Stimulated activated memory B cell treated with anti-CD40 and anti-IgM and Interleukin-4, amounts not matched to agents 10 μg/mL and 1 μg/mL and 100 μg/mL, for 72 hours (primary cell): ENCODE data around the gene NOTUM.
"Not testable (repeated sequence)": the region's sequence is repeated elsewhere in the genome, so short reads cannot be mapped to it uniquely, and the experiment has no call there.

Experiments
- ATAC-seq: fragments of 150-1000 bp; cut with Tn5 transposase; 2 replicates; pipeline ENCODE4 v1.10.0; 2021
- H3K27ac Mint-ChIP-seq: one replicate; pipeline ENCODE4 v1.8.0; 2022; ENCODE audit warnings: mild to moderate bottlenecking, mixed read lengths
- H3K27me3 Mint-ChIP-seq: one replicate; pipeline ENCODE4 v1.8.0; 2022; ENCODE audit warnings: mixed read lengths
- H3K36me3 Mint-ChIP-seq: one replicate; pipeline ENCODE4 v1.8.0; 2022; ENCODE audit warnings: mixed read lengths
- H3K4me1 Mint-ChIP-seq: one replicate; pipeline ENCODE4 v1.8.0; 2022; ENCODE audit warnings: mixed read lengths
- H3K4me3 Mint-ChIP-seq: one replicate; pipeline ENCODE4 v1.8.0; 2022; ENCODE audit warnings: mild to moderate bottlenecking, moderate library complexity, mixed read lengths
- H3K9me3 Mint-ChIP-seq: one replicate; pipeline ENCODE4 v1.8.0; 2022; ENCODE audit warnings: mixed read lengths

NOTUM gene

GRCh38 chr17:81920612-81921536, 40.1 kb downstream of the NOTUM start:
- no peak for ATAC-seq
- H3K4me3 Mint-ChIP-seq: no peak overlapping the region
- H3K36me3 Mint-ChIP-seq: peaks cover 23% of the 10 kb centered on the region
- H3K4me1 Mint-ChIP-seq: peaks cover 55% of the 10 kb centered on the region
- H3K27ac Mint-ChIP-seq: no peak overlapping the region
- H3K27me3 Mint-ChIP-seq: no peaks in the 10 kb centered on the region
- H3K9me3 Mint-ChIP-seq: no peaks in the 10 kb centered on the region

DNA sequence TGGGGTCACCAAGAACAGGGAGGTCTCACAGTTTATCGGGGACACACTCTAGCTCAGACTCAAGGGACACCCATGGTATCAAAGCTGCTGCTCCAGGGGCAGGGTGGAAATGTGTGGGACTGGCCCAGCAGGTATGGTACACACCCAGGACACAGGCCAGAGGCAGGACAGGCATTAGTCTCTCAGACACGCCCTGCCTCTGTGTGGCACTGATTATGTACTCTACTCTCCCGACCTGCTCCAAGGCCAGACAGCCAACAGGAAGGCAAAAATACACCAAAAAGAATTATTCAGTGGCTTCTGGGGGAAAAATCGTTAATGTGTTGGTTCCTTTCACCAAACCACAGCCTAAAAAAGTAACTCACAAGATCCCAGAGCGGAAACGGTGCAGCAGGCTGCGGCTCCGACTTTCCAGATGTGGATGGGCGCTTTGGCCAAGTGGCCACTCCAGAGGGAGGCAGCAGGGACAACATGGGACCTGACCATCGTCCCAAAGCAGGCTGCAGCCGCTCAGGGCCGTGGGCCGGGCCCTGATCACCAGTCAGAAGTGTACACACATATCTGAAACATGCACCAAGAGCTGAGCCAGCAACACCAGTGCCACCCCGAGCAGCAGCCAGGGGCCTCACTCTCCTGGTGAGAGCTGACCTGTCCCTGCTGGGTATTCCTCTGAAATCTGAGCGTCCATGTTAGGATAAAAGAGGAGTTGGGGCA, 42.0 kb downstream of the NOTUM start:
- H3K36me3 Mint-ChIP-seq: peaks cover 36% of the 10 kb centered on the region
- H3K4me3 Mint-ChIP-seq: no peak overlapping the region
- H3K27ac Mint-ChIP-seq: peak overlapping the region; percentile 79
- no peak for ATAC-seq
- no peaks in the 10 kb centered on the region for H3K9me3 Mint-ChIP-seq
- H3K27me3 Mint-ChIP-seq: no peaks in the 10 kb centered on the region
- peaks cover 54% of the 10 kb centered on the region for H3K4me1 Mint-ChIP-seq

GRCh38 chr17:81918333-81918669, 42.7 kb downstream of the NOTUM start:
- Mint-ChIP-seq H3K4me1 (peaks cover 49% of the 10 kb centered on the region), H3K27ac (peak overlapping the region; percentile 79), H3K4me3 (peak overlapping the region; percentile 86), H3K36me3 (peaks cover 41% of the 10 kb centered on the region)
- not testable (repeated sequence) for H3K9me3 Mint-ChIP-seq, H3K27me3 Mint-ChIP-seq
- peak; percentile 39 for ATAC-seq

DNA sequence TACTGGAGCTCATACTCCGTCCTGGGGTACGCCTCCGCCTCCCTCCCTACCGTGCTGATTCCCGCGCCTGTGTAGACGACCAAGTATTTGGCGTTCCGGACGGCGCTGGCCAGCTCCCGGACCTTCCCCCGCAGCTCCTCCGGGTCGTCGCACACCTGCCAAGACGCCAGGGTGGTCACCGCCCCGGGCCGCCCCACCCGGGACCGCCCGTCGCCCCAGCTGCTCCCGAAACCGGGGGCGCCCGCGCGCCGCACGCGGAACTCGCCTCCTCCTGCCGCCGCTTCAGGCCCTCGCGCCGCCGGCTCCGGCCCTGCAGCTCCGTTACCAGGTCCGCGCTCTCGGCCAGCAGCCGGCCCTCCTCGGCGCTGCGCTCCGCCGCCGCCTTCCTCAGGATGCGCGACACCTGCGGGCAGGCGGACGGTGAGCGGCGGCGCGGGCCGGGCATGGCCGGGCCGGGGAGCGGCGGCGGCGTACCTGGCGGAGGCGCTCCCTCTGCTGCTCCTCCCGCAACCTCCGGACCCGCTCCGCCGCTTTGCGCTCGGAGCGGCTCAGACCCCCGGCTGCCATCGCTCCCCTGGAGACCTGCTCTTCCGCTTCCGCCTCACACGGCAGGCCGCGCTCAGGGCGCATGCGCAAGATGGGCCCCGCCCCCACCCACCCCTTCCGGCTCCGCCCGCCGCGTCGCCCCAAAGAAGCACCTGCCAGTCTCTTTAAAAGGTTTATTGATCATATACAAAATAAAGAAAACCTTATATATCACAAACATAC, 43.2 kb downstream of the NOTUM start, which contains the start of gene SIRT7:
Gene SIRT7, minus strand, starts transcription at position 612 of the 768 bp plus-strand sequence. Its CDS starts 45 bp downstream, at position 567.
- peak; percentile 88 for ATAC-seq
- Mint-ChIP-seq H3K27me3 (no peaks in the 10 kb centered on the region), H3K36me3 (peaks cover 42% of the 10 kb centered on the region), H3K4me3 (peak within 1 kb of the TSS; percentile 86), H3K27ac (peak within 1 kb of the TSS; percentile 79), H3K4me1 (peaks cover 44% of the 10 kb centered on the region), H3K9me3 (no peaks in the 10 kb centered on the region)

GRCh38 chr17:81916234-81917001, 44.6 kb downstream of the NOTUM start:
- H3K4me1 Mint-ChIP-seq: peaks cover 49% of the 10 kb centered on the region
- H3K9me3 Mint-ChIP-seq: no peaks in the 10 kb centered on the region
- peaks cover 45% of the 10 kb centered on the region for H3K36me3 Mint-ChIP-seq
- ATAC-seq: no peak
- H3K27ac Mint-ChIP-seq: peak overlapping the region; percentile 79
- no peaks in the 10 kb centered on the region for H3K27me3 Mint-ChIP-seq
- H3K4me3 Mint-ChIP-seq: peak overlapping the region; percentile 86

GRCh38 chr17:81915331-81915730, 45.7 kb downstream of the NOTUM start:
- Mint-ChIP-seq H3K36me3 (peaks cover 45% of the 10 kb centered on the region), H3K4me3 (no peak overlapping the region), H3K9me3 (no peaks in the 10 kb centered on the region), H3K27ac (no peak overlapping the region), H3K4me1 (peaks cover 51% of the 10 kb centered on the region), H3K27me3 (no peaks in the 10 kb centered on the region)
- ATAC-seq: no peak

- Mint-ChIP-seq H3K4me1 (peaks cover 61% of the 10 kb centered on the region), H3K36me3 (peaks cover 44% of the 10 kb centered on the region), H3K27me3 (no peaks in the 10 kb centered on the region), H3K27ac (no peak overlapping the region), H3K9me3 (no peaks in the 10 kb centered on the region), H3K4me3 (no peak overlapping the region)
- no peak for ATAC-seq
Observed at GRCh38 chr17:81914103-81914850, 46.7 kb downstream of the NOTUM start.

GRCh38 chr17:81913394-81914102, 47.4 kb downstream of the NOTUM start:
- no peak for ATAC-seq
- peaks cover 47% of the 10 kb centered on the region for H3K36me3 Mint-ChIP-seq
- H3K9me3 Mint-ChIP-seq: no peaks in the 10 kb centered on the region
- no peak overlapping the region for H3K27ac Mint-ChIP-seq
- no peak overlapping the region for H3K4me3 Mint-ChIP-seq
- peaks cover 56% of the 10 kb centered on the region for H3K4me1 Mint-ChIP-seq
- no peaks in the 10 kb centered on the region for H3K27me3 Mint-ChIP-seq

DNA sequence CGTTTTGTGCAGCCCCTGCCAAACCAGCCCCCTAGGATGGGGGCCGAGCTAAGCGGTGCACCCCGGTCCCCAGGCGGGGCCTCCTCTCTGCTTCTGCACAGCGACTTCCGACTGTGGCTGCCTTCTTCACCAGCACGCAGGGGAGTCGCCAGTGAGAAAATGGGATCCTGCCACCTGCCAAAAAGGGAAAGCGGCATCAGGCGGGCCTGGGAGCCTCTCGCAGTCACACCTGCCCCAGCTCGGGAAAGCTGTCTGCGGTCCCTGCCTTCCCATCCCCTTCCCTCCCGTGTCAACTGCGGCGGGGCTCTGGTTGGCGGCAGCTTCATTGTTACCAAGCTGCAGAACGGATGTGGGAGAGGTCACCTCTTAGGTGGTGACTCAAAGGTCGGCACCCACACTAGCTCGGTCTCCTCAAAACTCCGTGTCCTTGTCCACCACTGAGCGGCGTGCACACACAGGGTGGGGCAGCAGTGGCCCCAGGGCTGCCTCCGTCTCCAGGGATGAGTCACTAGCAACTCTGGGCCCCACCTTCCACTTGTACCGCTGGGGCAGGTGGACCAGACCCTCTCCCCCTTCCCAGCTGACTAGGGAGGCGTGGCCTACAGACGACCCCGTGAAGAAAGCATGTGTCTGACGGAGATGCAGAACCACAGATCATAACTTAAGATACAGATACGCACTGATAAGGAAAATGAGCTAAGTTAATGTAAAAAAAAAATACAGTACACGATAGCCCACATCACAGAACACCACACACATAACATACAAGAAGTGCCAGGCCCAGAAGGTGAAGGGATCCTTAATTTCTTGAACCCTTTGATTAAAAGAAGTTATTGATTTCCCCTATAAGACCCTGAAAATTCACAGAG, 48.3 kb downstream of the NOTUM start:
- ATAC-seq: no peak
- H3K4me1 Mint-ChIP-seq: peaks cover 47% of the 10 kb centered on the region
- no peak overlapping the region for H3K27ac Mint-ChIP-seq
- no peaks in the 10 kb centered on the region for H3K27me3 Mint-ChIP-seq
- H3K36me3 Mint-ChIP-seq: peaks cover 54% of the 10 kb centered on the region
- peak overlapping the region; percentile 48 for H3K4me3 Mint-ChIP-seq
- no peaks in the 10 kb centered on the region for H3K9me3 Mint-ChIP-seq

DNA sequence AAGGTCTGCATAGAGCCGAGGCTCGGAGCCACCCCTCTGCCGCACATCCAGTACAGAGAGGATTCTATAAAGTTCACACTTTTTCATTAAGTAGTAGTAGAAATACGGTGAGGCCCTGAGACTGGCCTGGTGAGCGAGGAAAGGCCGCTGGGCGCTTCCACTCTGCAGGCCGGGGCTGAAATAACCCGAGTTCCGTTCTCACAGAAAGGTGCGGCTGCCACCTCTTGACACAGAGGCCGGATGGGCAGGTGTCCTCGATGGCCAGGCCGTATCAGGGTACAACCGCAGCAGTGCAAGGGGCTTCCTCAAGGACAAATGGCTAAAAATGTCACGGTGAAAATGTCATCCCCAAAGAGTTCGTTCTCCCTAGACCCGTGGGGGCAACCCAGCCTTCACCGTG, 49.0 kb downstream of the NOTUM start:
- Mint-ChIP-seq H3K36me3 (peaks cover 56% of the 10 kb centered on the region), H3K4me3 (peak overlapping the region; percentile 73), H3K4me1 (peaks cover 41% of the 10 kb centered on the region), H3K9me3 (no peaks in the 10 kb centered on the region), H3K27me3 (no peaks in the 10 kb centered on the region), H3K27ac (peak overlapping the region; percentile 35)
- no peak for ATAC-seq

DNA sequence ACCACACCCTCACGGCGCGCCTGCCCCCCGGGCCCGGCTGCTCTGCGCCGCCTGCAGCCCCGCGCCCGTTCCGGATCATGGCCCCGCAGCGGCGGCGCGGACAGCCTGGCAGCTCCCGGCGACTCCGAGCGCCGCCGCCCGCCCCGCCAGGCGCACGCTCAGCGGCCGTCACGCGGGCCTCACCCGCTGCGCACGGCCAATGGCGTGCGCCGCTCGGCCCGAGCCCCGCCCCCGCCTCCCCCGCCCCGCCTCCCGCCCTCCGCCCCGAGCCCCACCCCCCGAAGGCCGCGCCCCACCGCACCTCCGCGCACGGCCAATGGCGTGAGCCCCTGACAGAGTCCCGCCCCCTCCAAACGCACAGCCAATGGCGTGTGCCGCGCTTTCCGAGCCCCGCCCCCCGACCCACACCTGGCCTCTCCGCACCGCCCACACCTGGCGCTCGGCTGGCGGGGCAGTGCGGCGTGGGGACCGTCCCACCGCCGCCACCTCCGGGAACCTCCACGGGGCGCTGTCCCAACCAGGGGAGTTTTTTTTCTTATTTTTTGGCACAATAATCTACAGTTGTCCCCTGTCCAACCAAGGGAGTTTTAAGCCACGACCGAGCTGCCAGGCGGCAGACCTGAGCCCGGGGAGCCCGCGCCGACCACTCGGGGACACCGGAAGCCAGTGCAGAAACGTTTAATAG, 49.6 kb downstream of the NOTUM start, which contains the start of gene PCYT2:
Gene PCYT2, minus strand, starts transcription at position 123 of the 685 bp plus-strand sequence. Its CDS starts 44 bp downstream, at position 79.
- H3K4me3 Mint-ChIP-seq: peak within 1 kb of the TSS; percentile 77
- peak within 1 kb of the TSS; percentile 35 for H3K27ac Mint-ChIP-seq

GRCh38 chr17:81910840-81911276, 50.1 kb downstream of the NOTUM start:
- no peaks in the 10 kb centered on the region for H3K27me3 Mint-ChIP-seq
- peak; percentile 63 for ATAC-seq
- H3K27ac Mint-ChIP-seq: no peak overlapping the region
- no peaks in the 10 kb centered on the region for H3K9me3 Mint-ChIP-seq
- H3K4me1 Mint-ChIP-seq: peaks cover 30% of the 10 kb centered on the region
- H3K4me3 Mint-ChIP-seq: peak overlapping the region; percentile 77
- peaks cover 57% of the 10 kb centered on the region for H3K36me3 Mint-ChIP-seq

More for the DNA sequence above, 49.6 kb downstream of the NOTUM start, which contains the start of gene PCYT2:
- Mint-ChIP-seq H3K27me3 (no peaks in the 10 kb centered on the region), H3K9me3 (no peaks in the 10 kb centered on the region), H3K36me3 (peaks cover 61% of the 10 kb centered on the region), H3K4me1 (peaks cover 36% of the 10 kb centered on the region)
- peak; percentile 97 for ATAC-seq
